ENCODE measurements around the gene ACTR6. TPM values are rescaled to one million over a fixed set of nuclear protein-coding genes. Genes with fewer than 3 reads are reported as not detected.

Gene ACTR6
- total and polyA plus RNA-seq, 9 donors = 13.4 to 28.0 (median 19.8) TPM

- intact Hi-C loops (cut with DNase I) = no loop called here
- no peak for DNase-seq
- WGBS, 3 donors = 65 to 75% (median 70%) methylated on average over 11 of the region's 11 CpGs
- TF ChIP-seq CTCF (IDR thresholded peaks at IDR 0.05) (no peak), POLR2A (IDR thresholded peaks at IDR 0.05) (no peak), EP300 (IDR thresholded peaks at IDR 0.05) (no peak)
- Histone ChIP-seq H3K27ac (no peak overlapping the region), H3K4me1 (ENCODE audit: insufficient read depth) (no peaks in the 10 kb centered on the region), H3K4me3 (no peak overlapping the region), H3K36me3 (no peaks in the 10 kb centered on the region), H3K9me3 (no peaks in the 10 kb centered on the region), H3K27me3 (no peaks in the 10 kb centered on the region)
Measured at GRCh38 chr12:100156731-100157426, 43.7 kb upstream of the ACTR6 start.

- Histone ChIP-seq H3K9me3 (no peaks in the 10 kb centered on the region), H3K27me3 (no peaks in the 10 kb centered on the region), H3K4me3 (no peak overlapping the region), H3K36me3 (no peaks in the 10 kb centered on the region), H3K4me1 (ENCODE audit: insufficient read depth) (no peaks in the 10 kb centered on the region), H3K27ac (no peak overlapping the region)
- DNase-seq = no peak
- TF ChIP-seq CTCF (IDR thresholded peaks at IDR 0.05) = no peak
- no peak for TF ChIP-seq POLR2A (IDR thresholded peaks at IDR 0.05)
- no peak for TF ChIP-seq EP300 (IDR thresholded peaks at IDR 0.05)
- WGBS, 3 donors = 79 to 82% (median 80%) methylated on average over 8 of the region's 8 CpGs
- intact Hi-C loops (cut with DNase I) = no loop called here
Measured at GRCh38 chr12:100157427-100157821, 43.2 kb upstream of the ACTR6 start.

GRCh38 chr12:100158535-100158934 lies 42.1 kb upstream of the ACTR6 start:
- Histone ChIP-seq H3K4me1 (ENCODE audit: insufficient read depth) (no peaks in the 10 kb centered on the region), H3K27ac (no peak overlapping the region), H3K9me3 (no peaks in the 10 kb centered on the region), H3K36me3 (no peaks in the 10 kb centered on the region), H3K27me3 (no peaks in the 10 kb centered on the region), H3K4me3 (no peak overlapping the region)
- DNase-seq = no peak
- WGBS, 3 donors = 89 to 93% (median 91%) methylated on average over 4 of the region's 4 CpGs
- intact Hi-C loops (cut with DNase I) = no loop called here
- no peak for TF ChIP-seq CTCF (IDR thresholded peaks at IDR 0.05)
- TF ChIP-seq POLR2A (IDR thresholded peaks at IDR 0.05) = no peak

- Histone ChIP-seq H3K27me3 (no peaks in the 10 kb centered on the region), H3K36me3 (no peaks in the 10 kb centered on the region), H3K27ac (no peak overlapping the region), H3K4me3 (no peak overlapping the region), H3K4me1 (ENCODE audit: insufficient read depth) (peaks cover 2% of the 10 kb centered on the region), H3K9me3 (no peaks in the 10 kb centered on the region)
- TF ChIP-seq EP300 (IDR thresholded peaks at IDR 0.05) = no peak
- TF ChIP-seq POLR2A (IDR thresholded peaks at IDR 0.05) = no peak
- WGBS, 3 donors = 84 to 88% (median 85%) methylated on average over 9 of the region's 9 CpGs
- intact Hi-C loops (cut with DNase I) = no loop called here
- no peak for DNase-seq
Measured at GRCh38 chr12:100159391-100160104, 41.1 kb upstream of the ACTR6 start.
